HG03103 (cell line): Measurements from ENCODE around the gene RTCA.
"Not testable (repeated sequence)": the region's sequence is repeated elsewhere in the genome, so short reads cannot be mapped to it uniquely, and the experiment has no call there.

Source experiments
- ATAC-seq: cut with Tn5 transposase; IDR thresholded peaks from one replicate; pipeline ENCODE4 v1.9.1; 2021; ENCODE audit warnings: low read depth; ENCODE audit not compliant: unreplicated experiment

RTCA gene

DNA sequence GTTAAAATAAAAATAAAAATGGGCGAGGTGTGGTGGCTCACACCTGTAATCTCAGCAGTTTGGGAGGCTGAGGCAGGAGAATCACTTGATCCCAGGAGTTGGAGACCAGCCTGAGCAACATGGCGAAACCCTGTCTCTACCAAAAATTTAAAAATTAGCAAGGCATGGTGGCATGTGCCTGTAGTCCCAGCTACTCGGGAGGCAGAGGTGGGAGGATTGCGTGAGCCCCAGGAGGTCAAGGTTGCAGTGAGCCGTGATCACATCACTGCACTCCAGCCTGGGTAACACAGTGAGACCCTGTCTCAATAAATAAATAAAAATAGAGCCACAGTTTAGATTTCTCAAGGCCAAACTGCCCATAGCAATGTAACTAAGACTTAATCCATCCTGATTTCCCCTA lies 9.7 kb upstream of the RTCA start:
- not testable (repeated sequence) for ATAC-seq

DNA sequence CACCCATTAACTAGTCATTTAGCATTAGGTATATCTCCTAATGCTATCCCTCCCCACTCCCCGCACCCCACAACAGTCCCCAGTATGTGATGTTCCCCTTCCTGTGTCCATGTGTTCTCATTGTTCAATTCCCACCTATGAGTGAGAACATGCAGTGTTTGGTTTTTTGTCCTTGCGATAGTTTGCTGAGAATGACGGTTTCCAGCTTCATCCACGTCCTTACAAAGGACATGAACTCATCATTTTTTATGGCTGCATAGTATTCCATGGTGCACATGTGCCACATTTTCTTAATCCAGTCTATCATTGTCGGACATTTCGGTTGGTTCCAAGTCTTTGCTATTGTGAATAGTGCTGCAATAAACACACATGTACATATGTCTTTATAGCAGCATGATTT lies 7.6 kb upstream of the RTCA start:
- not testable (repeated sequence) for ATAC-seq

DNA sequence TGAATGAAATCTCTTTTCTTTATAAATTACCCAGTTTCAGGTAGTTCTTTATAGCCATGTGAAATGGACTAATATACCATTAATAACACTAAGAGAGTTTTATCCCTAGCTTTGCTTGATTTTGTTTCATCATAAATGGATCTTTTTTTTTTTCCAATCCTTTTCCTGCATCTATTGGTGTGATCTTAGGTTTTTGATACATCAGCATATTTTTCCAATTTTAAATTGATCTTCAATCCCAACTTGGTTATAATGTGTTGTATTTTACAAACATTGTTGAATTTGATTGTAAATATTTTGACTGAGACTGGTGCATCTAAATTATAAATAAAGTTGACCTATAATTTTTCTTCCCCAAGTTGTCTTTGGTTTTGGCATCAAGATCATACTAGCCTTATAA lies 4.3 kb upstream of the RTCA start:
- ATAC-seq: no peak

DNA sequence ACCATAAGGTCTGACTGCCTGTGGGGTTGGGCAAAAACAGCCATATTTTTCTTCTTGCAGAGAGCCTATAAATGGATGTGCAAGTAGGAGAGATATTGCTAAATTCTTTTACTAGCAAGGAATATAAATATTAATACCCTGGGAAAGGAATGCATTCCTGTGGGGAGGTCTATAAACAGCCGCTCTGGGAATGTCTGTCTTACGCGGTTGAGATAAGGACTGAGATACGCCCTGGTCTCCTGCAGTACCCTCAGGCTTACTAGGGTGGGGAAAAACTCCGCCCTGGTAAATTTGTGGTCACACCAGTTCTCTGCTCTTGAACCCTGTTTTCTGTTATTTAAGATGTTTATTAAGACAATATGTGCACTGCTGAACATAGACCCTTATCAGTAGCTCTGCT lies 1.9 kb upstream of the RTCA start:
- not testable (repeated sequence) for ATAC-seq

DNA sequence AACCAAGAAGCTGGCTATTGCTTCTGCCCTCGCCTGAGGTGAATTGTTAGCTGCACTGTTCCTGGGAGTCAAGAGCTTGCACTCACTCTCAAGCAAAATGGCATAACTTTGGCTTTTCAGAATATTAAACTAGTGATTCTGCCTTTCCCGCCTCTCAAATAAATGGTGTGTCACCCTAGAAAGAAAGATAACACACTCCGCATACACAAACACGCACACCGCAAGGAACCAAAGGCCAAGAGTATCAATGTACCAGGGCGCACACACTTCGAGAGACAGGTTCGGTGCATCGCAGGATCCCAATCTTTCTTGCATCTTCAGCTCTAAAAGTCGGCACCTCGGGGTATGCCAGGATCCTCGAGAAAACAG lies 470 bp upstream of the RTCA start:
- peak; percentile 25 for ATAC-seq

DNA sequence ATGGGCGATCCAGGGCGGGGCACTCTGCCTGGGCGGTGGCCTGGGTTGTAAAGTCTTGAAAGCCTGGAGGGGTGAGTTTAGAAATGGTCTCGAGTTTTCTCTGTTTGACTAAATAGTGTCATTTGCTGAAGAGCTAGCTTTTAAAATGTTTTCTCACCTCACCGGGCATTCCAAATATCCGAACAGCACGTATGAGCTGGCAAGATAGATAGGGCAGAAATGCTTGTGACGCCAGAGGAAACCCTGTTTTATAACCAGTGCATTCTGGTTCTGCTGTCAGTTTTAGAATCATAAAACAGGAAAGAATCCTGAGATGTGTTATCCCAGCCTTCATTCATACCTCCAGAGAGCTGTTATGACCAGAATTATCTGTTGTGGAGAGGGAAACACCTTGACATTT lies 725 bp downstream of the RTCA start:
- ATAC-seq: peak; percentile 20

DNA sequence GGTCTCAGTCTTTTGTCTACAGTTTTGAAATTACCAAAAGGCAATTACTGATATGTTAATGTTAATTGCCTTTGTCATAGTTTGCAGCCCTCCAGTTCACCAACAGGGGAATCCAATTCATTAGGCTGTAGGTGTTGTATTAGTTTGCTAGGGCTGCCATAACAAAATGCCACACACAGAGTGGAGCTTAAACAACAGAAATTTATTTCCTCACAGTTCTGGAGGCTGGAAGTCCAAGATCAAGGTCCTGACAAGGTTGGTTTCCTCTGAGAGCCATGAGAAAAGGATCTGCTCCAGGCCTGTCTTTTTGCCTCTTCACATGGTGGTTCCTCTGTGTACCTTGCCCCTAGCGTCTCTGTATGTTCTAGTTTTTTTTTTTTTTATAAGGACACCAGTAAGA lies 1.3 kb downstream of the RTCA start:
- ATAC-seq: no peak

DNA sequence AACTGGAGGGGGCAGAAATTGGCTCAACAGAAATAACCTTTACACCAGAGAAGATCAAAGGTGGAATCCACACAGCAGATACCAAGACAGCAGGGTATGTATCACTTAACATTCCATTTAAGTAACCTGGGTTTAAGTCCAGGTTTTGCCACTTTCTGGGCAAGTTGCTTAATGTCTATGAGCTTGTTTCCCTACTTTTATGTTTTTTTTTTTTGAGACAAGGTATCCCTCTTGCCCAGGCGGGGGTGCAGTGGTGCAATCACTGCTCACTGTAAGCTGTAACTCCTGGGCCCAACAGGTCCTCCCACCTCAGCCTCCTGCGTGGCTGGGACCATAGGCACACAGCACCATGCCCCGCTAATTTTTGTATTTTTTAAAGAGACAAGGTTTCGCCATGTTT lies 2.2 kb downstream of the RTCA start:
- ATAC-seq: no peak

DNA sequence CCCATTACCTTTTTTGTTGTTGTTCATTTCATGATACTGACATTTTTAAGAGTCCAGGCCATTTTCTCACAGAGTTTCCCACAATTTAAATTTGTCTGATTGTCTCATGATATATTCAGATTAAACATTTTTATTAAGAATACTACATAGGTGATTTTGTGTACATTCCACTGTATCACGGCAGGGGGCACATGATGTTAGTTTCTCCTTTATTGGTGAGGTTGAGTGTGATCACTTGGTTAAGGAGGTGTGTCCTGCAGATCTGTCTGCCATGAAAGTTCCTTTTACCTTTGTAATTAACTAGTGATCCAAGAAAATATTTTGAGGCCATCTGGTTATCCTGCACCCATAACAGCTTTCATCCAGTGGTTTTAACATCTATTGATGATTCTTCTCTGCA lies 11.8 kb downstream of the RTCA start:
- ATAC-seq: no peak

DNA sequence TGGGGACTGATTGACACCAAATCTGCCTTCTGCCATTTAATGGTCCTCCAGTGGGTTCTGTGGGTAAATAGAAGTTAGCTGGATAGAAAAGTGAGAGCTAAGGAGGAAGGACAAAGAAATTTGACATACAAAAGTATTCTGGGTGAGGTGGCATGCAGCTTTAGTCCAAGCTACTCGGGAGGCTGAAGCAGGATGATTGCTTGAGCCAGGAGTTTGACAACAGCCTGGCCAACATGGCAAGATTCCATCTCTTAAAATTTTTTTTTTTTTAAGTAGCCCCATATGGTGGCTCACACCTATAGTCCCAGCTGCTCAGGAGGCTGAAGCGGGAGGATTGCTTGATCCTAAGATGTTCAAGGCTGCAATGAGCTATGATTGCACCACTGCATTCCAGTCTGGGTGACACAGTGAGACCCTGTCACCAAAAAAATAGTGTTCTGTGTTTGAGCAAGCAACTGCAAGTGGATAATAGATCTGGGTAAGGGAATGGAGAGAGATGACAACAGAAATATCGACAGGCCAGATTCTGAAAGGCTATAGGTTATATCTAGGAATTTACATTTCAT lies 13.4 kb downstream of the RTCA start:
- no peak for ATAC-seq

DNA sequence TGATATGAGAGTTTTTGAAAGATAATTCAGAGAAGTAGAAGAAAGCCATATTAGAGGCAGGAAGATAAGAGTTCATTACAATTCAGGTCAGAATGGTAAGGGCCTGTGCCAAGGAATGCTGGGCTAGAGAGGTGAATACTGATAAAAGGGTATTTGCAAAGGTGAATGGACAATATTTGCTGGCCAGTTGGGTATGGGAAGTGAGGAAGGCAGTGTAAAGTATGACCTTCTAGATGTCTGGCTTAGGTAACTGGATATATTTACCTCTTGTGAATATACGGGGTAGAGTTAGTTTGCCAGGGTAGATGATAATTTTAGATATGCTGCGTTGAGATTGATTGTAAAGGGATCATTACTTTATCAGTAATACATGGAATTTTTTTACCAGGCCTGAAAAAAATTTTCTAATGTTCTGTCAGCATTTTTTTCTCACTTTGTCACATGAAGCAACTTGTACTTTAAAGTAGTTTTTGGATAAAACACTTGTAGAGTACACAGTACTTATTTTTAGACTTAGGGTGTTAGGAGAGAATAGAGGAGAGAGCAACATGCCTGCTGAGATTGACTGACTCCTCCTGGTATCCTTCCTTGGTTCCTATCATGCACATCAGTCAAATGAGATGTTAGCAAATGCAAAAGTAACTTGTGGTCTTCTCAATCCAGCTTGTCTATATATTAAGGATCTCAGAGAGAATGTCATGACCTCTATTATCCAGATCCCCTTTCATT lies 14.1 kb downstream of the RTCA start:
- ATAC-seq: no peak

DNA sequence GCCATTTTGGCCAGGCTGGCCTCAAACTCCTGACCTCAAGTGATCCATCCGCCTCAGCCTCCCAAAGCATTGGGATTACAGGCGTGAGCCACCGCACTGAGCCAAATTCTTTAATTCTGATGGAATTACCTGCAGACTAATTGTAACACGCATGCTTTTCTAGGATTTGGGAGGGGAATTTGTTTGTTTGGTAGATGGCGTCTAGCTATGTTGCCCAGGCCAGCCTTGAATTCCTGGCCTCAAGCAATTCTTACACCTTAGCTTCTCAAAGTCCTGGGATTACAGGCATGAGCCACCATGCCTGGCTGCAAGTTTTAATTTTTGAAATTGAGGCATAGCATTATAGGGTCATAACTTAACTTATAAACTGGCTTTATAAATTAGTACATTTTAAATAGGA lies 18.6 kb downstream of the RTCA start:
- ATAC-seq: no peak

DNA sequence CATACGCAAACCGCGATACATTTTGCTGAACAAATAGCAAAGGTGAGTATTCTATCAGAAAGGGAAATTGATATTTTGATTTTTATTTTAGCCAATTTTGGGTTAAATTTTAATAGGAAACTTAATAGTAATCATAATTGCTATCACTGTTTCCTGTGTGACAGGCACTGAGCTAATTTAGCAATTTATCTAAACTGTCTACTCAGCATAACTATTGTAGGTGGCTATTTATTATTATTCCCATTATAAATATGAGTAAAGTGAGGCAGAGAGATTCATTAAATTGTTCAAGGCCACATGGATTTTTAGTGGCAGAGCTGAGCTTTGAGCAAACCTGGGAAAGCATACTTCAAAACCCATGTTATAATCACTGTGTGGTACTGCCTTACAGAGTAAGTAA lies 21.1 kb downstream of the RTCA start:
- ATAC-seq: no peak

DNA sequence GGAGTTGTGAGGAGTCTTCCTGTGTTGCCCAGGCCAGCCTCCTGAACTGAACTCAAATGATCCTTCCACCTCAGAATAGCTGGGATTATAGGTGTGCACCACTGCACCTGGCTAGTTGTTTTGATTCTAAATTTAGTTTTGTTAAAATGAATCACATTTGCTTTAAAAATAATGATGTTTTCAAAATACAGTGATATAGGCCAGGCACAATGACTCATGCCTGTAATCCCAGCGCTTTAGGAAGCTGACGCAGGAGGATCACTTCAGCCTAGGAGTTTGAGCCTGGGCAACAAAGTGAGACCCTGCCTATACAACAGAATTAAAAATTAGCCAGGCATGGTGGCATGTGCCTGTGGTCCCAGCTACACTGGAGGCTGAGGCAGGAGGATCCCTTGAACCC lies 24.3 kb downstream of the RTCA start:
- ATAC-seq: no peak

DNA sequence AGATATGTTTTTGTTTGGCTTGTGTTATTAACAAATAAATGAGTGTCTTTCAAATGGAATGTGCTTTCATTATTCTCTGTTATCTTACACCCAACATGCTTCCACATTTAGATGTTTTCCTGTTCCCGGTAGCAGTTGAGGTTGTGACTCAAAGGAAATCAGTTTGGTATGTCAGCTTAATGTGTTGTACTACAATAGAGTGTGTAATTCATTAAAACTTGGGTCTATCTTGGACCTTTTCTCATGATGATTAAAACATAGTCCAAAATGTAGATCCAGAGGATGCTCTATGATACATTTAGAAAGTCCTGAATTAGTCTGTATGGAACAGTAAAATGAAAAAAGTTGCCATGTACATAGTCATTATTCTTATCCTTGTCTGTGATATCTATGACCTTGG lies 26.7 kb downstream of the RTCA start:
- no peak for ATAC-seq

DNA sequence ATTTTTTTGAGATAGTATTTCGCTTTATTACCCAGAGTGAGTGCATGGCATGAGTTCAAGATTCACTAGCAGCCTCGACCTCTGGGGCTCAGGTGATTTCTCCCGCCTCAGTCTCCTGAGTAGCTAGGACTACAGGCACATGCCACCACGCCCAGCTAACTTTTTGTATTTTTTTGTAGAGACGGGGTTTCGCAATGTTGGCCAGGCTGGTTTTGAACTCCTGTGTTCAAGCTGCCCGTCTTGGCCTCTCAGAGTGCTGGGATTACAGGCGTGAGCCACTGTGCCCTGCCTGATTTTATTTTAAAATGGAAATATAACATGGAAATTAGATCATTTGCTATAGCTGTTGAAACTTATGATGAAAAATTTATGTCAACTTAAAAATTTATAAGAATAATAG lies 30.1 kb downstream of the RTCA start:
- ATAC-seq: no peak

DNA sequence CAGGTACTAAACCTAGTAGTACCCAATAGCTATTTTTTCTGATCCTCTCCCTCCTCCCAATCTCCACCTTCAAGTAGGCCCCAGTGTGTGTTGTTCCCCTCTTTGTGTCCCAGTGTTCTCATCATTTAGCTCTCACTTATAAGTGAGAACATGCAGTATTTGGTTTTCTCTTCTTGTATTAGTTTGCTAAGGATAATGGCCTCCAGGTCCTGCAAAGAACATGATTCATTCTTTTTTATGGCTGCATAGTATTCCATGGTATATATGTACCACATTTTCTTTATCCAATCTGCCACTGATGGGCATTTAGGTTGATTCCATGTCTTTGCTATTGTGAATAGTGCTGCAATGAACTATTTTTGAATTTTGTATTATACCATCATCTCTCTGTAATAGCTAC lies 31.0 kb downstream of the RTCA start:
- ATAC-seq: not testable (repeated sequence)

DNA sequence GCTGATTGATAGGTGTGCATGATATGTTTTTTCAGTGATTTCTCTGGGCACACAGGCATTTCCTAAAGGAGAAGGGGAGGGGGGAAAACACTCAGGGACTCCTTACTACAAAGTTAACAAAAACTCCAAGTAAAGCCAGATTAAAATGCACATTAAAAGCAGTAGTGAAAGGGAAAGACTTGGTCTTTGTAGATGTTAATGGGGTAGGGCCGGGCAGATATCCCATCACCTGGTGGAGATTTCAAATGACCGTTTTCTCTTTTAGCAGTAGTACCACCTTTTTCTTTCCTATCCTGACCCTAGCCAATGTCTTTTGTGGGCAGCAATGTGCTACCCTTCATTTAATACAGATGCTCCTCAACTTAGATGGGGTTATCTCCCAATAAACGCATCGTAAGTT lies 32.5 kb downstream of the RTCA start:
- no peak for ATAC-seq

DNA sequence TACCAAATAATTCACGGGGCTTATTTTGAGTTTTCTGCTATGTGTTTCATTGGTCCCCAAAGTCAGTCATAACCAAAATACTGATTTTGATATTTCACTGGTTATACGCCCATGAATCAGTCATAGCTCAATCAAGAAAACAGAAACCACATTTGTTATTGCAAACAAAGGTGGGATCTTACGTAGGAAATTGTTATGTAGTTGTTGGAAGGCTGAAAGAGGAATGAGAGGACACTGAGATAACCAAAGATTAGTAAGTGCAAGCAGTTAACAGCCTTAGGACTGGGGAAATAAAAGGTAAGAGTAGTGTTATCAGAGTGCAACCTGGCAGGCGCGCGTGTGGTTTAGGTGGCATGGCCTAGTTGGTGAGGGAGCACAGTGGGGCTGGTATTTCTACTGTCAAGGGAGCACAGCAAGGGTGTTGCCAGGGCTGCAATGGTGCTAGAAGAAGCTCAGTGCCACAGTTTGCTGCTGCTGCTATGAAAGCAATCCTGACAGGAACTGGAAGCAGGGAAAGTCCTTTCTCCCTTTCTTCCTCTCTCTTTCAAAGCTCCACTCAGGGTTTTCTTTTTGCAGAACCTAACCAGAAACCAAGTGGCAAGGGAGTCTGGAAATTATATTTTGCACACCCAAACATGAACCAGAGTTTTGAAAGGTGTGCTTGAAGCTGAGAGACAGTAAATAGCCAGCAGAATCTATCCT lies 33.7 kb downstream of the RTCA start:
- no peak for ATAC-seq

DNA sequence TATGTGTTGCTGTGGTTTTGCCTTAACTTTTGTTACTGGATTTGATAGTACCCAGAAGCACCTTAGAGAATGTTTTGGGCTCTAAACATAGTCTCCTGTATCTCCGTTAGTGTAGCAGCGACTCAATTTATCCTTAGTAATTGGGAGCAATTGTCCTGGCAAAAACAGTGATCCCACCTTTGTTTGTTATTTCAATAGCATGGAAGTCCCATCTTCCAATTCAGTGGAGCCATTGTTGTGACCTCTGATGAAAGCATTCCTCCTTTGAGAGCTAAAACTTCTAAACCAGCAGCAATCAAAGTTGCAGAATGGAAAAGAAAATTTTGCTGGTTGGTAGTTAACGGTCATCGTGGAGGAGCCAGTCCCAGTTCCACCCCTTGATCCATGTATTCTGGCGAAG lies 34.7 kb downstream of the RTCA start:
- no peak for ATAC-seq

DNA sequence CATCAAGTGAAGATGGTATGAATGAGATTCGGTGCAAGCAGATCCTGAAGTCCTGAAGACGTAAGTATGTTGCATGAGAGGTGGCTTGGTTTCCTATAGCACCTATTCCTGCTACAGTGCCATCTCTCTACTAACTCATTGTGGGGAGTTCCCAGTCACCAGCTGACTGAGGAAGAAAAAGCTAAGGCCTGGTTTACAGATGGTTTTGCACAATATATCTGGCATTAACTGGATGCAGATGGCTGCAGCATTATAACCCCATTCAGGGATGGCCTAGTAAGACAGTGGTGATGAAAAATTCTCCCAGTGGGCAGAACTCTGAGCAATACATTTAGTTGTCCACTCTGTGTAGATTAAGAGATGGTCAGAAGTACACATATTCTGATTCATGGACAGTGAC lies 36.7 kb downstream of the RTCA start:
- no peak for ATAC-seq

DNA sequence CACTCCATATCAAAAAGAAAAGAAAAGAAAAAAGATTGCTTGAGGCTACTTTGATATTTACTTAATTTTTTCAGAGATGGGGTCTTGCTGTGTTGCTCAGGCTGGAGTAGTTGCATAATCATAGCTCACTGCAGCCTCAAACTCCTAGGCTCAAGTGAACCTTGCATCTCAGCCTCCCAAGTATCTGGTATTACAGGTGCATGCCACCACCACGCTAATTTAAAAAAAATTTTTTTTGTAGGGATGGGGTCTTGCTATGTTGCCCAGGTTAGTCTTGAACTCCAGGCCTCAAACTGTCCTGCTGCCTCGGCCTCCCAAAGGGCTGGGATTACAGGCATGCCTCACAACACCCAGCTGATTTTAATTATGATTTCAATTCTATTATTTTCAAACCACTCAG lies 38.2 kb downstream of the RTCA start:
- no peak for ATAC-seq
